ENCODE measurements around the gene TST. TPM values are rescaled to one million over a fixed set of nuclear protein-coding genes. Genes with fewer than 3 reads are reported as not detected.

The TST gene
- total RNA-seq, 2 donors from 2014 or later = 507 to 576 TPM

DNA sequence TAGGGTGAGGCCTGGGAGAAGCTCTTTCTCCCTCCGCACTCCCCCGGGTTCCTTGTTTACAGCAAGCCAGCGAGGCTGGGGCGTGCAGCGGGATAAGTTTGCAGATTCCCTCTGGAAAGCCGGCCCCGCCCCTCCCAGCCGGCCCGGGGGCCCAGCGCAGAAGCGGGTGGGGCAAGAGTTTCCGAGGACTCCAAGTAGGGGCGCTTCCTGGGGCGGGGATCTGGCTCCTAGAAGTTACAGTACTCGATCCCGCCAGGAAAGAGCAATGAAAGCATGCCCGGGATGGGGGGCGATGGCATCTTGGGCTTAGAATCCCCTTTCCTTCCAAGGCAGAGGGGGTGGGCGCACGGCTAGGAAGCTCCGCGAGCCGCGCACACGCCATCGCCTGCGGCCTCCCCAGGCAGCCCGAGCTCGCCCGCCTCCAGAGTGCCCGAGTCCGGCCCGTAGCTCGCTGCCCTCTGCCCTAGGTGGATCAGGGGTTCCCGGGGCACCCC, 385 bp downstream of the TST start:
- ATAC-seq (peak; percentile 27), DNase-seq (peak; percentile 85 to 88)
- intact Hi-C loops (cut with DNase I, micrococcal nuclease) = no loop called here

DNA sequence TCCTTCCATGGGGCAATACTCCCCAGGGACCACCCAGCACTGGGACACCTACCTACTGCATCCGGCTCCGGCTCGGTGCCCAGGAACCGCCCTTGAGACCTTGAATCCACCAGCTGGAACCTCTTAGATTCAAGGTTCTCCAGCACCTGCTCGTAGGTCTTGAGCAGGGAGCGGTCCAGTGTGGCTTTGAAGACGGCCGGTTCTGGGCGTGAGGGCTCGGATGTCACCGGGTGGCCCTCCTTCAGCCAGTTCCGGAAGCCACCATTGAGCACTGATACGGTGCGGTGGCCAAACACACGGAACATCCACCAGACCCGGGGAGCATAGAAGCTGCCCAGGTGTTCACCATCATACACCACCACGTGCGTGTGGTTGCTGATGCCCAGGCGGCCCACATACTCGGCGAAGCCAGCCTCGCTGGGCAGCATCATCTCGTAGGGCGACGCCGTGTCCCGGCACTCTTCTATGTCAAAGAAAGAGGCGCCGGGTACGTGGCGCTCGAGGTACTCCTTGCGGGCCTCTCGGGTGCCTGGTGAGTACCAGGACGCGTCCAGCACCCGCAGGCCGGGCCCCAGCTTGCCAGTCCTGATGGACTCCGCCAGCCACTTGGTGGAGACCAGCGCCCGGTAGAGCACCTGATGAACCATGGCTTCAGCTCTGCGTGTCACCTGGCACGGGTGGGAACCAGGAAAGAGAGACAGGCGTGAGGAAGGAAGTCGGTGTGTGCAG, 997 bp downstream of the TST start:
- intact Hi-C loops (cut with DNase I, micrococcal nuclease) = no loop called here
- DNase-seq (peak in 1 of 2 donors; percentile 28), ATAC-seq (peak; percentile 0)

DNA sequence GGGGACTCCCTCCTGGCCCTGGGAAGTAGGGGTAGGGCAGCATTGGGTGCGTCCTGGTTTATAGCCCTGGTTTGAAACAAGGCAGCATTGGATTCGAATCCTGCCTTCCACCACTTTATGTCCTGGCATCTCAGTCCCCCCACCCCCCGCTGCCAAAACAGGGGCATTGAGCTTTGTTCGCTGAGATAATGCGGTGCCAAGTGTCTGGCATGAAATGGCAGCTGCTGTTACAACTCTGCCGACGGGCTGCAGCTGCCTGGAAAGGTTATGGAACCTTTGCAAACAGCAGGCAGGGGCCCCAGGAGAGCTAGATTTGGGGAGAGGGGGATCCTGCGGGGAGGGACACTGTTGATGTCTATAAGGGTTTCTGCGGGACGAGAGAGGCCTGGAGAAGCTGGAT, 1.9 kb downstream of the TST start:
- intact Hi-C loops (cut with DNase I, micrococcal nuclease) = no loop called here
- peak in 1 of 2 donors; percentile 32 for DNase-seq
- ATAC-seq = no peak

DNA sequence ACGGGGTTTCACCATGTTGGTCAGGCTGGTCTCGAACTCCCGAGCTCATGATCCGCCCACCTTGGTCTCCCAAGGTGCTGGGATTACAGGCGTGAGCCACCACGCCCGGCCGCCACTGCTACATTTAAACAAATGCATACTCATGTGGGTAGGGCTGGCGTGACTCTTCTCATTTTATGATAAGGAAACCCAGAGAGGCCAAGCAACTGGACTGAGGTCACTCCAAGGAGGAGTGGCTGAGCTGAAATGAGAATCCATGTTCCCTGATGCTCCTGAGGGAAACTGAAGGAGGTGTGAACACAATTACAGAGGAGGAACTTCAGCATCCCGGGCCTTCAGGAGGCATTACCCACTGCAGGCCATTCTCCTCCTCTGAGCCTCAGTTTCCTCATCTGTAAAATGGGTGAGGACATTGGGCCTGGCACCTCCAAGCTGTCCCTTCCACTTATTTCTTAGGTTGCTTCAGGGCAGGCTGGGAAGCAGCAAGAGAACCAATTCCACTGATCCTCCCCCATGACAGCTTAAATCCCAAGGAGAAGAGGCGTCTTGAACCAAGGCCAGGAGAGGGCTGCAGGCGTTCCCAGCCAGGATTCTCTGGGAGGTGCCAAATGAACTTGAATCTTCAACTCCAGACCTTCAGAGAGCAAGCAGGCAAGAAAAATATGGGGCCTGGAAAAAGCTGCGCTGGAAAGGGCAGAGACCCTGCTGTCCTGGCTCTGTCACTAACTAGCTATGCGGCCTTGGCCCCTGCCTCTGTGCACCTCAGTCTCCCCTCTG, 2.9 kb downstream of the TST start:
- ATAC-seq = peak; percentile 37
- intact Hi-C loops (cut with DNase I, micrococcal nuclease) = no loop called here
- DNase-seq = peak; percentile 82 to 89

DNA sequence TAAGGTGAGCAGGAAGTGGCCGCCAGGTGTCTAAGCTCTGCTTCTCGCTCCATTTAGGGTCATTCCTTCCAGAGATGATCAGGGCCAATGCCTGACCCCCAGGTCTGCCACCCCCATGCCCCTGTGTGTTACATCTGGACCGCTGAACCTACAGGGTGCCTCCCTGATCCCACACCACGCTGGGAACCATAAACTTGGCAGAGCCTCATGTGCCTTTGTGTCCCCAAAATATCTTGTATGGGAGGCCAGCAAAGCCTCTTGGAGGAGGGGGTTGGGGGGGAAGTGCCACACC, 3.7 kb downstream of the TST start:
- ATAC-seq = peak; percentile 2
- DNase-seq = peak; percentile 49 to 52
- intact Hi-C loops (cut with DNase I, micrococcal nuclease) = no loop called here

DNA sequence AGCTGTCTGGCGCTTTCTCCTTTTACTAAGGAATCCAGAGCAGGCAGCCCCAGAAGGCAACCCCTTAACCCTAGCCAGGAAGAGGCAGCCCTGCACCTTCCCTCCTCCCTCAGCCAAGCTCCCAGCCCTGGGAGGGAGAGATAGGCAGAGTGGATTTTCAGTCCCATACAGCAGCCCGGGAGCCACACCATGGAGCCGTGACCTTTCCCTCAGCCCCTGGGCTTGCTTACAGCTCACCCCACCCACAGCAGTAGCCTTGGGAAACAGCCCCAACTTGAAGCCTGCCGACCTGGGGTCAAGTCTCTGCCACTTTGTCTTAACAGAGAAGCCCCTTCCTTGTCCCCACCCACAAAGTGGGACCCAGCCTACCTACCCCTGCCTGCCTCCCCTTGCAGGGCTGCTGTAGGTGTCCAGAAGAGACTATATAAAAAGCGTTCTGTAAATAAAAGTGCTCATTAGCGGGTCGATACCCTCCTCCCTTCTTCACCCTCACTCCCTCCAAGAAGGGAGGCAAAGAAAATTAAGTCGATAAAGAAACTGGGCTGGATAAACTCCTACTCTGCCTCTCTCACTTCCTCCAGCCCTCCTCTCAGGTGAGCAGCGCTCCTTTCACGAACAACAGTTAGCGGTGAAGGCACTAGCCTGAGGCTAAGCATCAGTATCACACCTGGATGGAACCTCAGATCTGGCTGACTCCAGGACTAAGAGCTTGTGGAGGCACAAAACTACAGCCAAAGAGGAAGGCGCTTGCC, 4.2 kb downstream of the TST start:
- intact Hi-C loops (cut with DNase I, micrococcal nuclease) = no loop called here
- ATAC-seq (peak; percentile 10), DNase-seq (peak; percentile 60 to 61)

DNA sequence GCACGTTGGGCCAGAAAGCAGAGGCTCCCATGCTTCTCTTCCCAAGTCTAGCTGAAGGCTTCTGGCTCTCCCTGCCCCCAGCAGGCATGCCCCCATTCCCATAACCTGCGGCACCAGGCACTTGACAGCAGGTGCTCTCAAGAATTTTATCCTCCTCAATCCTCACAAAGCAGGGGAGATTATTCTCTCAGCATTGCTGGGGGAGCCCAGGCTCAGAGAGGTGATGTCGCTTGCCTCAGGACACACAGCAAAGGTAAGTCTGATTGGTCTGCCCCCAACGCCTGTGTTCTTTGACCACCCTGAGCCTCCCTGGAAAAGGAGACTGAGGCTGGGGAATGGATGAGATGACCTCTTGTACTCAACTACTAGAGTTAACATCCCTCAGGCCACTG, 4.8 kb downstream of the TST start:
- peak; percentile 17 to 18 for DNase-seq
- ATAC-seq = no peak
- intact Hi-C loops (cut with DNase I, micrococcal nuclease) = no loop called here

DNA sequence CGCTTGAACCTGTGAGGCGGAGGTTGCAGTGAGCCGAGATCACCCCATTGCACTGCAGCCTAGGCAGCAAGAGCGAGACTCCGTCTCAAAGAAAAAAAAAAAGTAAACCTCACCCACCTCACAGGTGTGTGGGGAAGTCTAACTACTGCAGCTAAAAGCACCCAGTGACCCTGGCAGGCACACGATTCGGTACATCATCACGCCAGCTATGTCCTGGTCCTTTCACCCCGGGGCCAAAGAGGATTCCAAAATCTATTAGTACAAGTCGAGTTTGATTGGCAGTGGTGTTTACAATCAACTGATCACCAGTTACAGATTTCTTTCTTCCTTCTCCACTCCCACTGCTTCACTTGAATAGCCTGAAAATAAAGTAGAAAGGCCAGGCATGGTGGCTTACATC, 6.3 kb downstream of the TST start:
- intact Hi-C loops (cut with DNase I, micrococcal nuclease) = no loop called here
- ATAC-seq = peak; percentile 2
- peak in 1 of 2 donors; percentile 33 for DNase-seq

DNA sequence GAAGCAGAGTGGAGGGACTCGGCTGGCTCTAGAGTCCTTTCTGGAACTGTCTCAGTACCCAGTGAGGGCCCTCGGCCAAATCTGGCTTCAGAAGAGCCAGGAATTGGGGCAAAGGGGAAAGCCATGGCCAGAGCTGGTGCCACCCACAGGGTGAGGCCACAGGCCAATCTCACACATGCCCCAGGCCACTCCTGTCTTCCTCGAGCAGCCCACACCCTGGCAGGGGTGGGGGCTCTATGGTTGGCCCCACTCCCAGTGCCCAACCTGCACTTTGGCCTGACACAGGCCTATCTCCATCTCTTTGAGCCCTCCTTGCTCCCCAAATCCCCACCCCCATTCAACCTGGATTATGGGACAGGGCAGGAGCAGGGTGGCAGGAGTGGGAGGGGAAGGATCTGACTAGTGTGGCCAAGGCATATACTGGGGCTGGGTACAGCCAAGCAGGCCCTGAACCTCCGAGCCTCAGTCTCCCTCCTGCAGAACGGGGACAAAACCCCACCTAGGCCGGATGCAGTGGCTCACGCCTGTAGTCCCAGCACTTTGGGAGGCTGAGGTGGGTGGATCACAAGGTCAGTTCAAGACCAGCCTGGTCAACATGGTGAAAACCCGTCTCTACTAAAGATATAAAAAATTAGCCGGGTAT, 6.9 kb downstream of the TST start:
- peak; percentile 79 to 91 for DNase-seq
- intact Hi-C loops (cut with DNase I, micrococcal nuclease) = no loop called here
- ATAC-seq = peak; percentile 69

DNA sequence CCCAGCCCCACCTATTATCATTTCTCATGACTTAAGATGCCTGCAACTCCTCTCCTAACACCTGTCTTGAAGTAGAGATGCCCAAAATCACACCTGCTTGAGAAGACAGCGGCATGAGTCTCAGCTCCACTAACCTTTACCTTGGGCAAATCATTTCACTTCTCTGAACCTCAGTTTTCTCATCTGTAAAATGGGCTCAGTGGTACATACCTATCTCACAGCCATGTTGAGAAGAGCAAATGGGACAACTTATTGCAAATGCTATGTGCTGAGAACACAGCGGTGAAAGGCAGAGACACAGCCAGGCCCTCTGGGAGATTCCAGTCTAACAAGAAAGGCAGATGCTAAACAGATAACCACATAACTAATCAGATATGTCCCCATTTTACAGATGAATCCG, 7.8 kb downstream of the TST start:
- intact Hi-C loops (cut with DNase I, micrococcal nuclease) = no loop called here
- no peak for ATAC-seq
- no peak for DNase-seq

DNA sequence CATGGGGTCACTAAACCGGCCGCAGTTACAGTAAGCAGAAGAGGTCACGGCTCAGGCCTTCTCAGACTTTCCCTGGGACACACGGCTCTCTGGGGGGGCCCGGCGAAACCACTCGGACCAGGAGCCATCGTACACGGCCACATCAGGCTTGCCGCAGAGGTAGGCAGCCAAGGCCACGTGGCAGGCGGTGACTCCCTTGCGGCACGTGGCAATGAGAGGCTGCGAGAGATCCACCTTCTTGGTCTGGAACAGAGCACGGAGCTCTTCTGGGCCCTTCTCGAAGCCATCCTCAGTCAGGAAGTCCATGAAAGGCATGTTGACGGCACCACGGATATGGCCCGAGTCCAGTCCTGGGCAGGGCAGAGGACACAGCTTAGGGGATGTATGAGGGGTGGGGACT, 8.3 kb downstream of the TST start:
- intact Hi-C loops (cut with DNase I, micrococcal nuclease) = no loop called here
- ATAC-seq (no peak), DNase-seq (peak; percentile 16 to 32)

DNA sequence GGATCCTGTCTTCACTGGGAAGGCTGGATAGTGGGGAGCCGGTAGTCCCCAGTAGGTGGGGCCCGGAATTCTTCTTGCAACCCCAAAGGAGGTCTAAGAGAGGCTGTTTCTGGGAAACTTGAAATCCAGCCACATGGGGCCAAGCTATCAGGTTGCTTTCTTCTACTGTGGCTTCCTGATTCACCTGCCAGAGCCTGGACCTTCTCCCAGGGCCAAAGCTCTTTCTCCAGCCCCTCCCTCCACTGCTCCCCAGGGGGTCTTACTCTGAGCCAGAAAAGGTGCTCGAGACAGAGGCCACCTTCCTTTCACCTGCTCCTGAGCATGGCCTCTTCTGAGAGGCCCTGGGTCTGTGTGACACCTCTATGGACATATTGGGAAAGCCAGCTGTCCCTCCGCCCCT, 9.1 kb downstream of the TST start:
- intact Hi-C loops (cut with DNase I, micrococcal nuclease) = no loop called here
- ATAC-seq (no peak), DNase-seq (peak in 1 of 2 donors; percentile 22)

DNA sequence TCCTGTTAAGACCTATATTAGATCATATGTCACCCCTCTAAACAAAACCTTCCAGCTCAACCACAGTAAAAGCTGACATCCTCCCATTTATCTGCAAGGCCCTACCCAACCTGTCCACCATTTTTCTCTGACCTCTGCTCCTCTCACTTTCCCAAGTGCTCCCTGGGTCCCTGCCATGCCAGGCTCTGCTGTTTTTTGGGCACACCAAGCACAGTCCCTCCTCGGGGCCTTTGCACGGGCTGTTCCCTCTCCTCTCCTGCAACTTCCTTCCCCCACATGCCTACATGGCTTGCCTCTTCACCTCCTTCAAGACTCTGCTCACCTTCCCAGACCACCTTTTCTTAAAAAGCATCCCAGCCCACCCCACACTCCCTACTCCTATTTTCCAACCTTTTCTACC, 9.8 kb downstream of the TST start:
- DNase-seq (peak in 1 of 2 donors; percentile 15), ATAC-seq (no peak)
- intact Hi-C loops (cut with DNase I, micrococcal nuclease) = no loop called here

DNA sequence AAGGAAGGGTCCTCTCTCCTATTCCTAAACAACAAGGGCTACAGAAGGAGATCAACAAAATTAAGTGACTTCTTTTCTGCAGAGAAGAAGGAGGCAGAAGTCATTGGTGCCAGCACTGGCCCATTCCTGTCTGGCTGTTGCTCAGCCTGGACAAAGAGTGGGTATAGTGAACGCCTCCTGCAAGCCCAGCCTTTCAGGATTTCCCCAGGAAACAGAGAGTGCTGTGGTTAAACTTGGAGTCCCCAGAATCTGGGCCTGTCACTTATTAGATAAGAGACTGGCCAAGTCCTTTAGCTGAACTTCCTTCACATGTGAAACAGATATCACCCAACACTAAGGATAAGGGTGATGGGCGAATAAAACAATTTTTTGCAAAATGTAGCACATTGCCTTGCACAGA, 10.9 kb downstream of the TST start:
- ATAC-seq (no peak), DNase-seq (no peak)
- intact Hi-C loops (cut with DNase I, micrococcal nuclease) = no loop called here

DNA sequence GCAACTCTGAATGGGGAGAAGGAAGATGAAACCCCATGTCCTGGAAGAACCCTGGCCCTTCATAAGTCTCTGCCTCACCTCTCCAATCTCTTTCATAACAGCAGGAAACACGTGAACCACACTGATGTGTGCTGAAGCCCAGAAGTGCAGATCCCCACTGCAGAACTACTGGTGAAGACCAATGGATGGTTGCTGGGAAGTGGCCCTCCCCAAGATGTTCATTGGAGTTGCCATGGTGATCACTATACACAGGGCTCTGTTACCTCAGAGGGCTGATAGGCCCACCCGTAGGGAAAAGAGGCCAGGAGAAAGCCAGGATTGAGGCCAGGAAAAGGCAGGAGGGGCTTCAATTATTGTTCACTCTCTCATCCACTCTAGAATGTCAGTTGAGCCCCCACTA, 11.6 kb downstream of the TST start:
- DNase-seq = peak in 1 of 2 donors; percentile 10
- intact Hi-C loops (cut with DNase I, micrococcal nuclease) = no loop called here
- no peak for ATAC-seq

DNA sequence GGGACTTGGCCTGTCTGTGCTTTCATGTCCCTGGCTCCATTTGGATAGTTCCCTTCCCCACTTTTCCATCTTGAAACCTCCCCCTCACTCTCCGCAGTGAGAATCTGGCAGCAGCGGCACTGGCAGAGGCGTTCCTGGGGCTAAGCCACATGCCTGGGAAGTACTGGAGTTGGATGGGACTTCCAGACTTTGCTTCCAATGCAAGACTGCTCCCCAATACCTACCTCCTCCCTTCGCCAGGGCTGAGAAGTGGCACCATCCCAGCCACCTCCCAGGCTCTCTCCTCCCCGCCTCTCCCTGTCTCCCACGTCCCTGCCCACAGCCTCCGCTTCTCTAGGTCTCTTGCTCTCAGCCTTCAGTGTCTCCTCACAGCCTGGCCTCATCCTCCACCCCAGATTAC, 16.6 kb downstream of the TST start:
- no peak for ATAC-seq
- intact Hi-C loops (cut with DNase I, micrococcal nuclease) = no loop called here
- peak in 1 of 2 donors; percentile 17 for DNase-seq

DNA sequence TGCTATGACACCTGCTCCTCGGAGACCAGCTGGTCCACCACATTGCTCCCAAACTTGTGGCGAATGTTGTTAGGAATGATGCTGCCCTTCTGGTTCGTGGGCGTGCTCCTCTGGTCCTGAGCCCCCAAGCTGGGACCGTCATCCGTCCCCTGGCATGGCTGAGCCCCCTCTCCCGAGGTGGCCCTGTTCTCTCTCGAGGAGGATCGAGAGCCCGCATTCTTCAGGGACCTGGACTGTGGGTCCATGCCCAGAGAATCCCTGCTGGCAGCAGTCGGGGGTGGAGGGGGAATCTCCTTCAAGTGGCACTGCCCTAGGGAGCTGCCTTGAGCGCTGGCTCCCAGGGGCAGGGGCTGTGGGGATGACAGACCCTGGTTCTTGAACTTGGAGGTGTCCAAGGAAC, 17.4 kb downstream of the TST start:
- intact Hi-C loops (cut with DNase I, micrococcal nuclease) = no loop called here
- DNase-seq (peak in 1 of 2 donors; percentile 8), ATAC-seq (no peak)

DNA sequence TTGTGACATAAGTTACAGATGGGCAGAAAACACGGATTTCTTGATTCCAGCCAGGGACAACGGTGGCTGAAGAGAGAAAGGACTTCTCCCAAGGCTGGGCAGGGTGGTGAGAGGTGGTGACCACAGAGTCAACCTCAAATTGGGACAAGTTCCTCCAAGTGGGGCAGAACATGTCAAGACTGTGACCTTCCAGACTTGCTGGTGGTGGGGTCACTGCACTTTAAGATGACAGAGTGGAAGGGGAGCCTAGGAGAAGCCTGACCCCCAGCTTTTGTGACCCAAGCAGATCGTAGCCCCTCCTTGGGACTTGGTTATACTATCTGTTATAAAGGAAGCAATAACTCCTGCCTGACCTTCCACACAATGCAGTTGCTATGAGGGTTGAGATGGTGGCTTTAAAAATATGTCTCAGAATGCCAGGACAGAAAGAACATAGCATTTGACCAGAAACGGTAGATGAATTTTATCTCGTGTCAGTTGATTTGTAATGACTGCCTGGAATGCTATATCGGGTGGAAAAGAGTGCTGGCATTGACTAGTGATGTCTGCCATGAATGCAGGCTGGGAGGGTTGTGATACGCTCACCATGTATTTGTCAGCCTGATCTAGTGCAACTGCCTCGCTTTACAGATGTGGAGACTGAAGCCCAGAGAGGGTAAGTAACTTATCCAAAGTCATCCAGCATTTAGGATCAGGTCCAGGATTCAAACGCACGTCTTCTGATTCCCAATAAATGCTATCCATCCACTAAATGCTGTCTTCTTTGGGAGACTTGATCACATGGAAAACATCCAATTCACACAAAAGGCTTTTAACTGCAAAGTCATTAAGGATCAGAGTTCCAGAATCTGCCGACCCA, 18.3 kb downstream of the TST start:
- ATAC-seq = no peak
- peak in 1 of 2 donors; percentile 14 for DNase-seq
- intact Hi-C loops (cut with DNase I, micrococcal nuclease) = no loop called here
